GM18502 (cell line): Measurements from ENCODE around the gene OR5AL1.
"Not testable (repeated sequence)": the region's sequence is repeated elsewhere in the genome, so short reads cannot be mapped to it uniquely, and the experiment has no call there.

ENCODE experiments used
- ATAC-seq: cut with Tn5 transposase; IDR thresholded peaks from one replicate; pipeline ENCODE4 v1.9.1; 2021; ENCODE audit warnings: mild to moderate bottlenecking; ENCODE audit not compliant: unreplicated experiment, poor library complexity

Gene OR5AL1

GRCh38 chr11:56412396-56412795 is at the start of gene OR5AL1:
OR5AL1 (plus strand) TSS chr11:56412696.
- ATAC-seq = no peak

- no peak for ATAC-seq
Observed at GRCh38 chr11:56375324-56375723, 37.2 kb upstream of the OR5AL1 start, which contains the start of gene OR8U1. OR8U1 (plus strand) TSS chr11:56375624; CDS start chr11:56375624, 0 bp downstream.

- ATAC-seq = no peak
Observed at GRCh38 chr11:56380120-56380519, 32.4 kb upstream of the OR5AL1 start.

GRCh38 chr11:56394381-56394780 is 18.1 kb upstream of the OR5AL1 start:
- no peak for ATAC-seq

- no peak for ATAC-seq
Observed at GRCh38 chr11:56396047-56396446, 16.4 kb upstream of the OR5AL1 start.

GRCh38 chr11:56401858-56402461 is 10.5 kb upstream of the OR5AL1 start:
- ATAC-seq = not testable (repeated sequence)

GRCh38 chr11:56404393-56404792 is 8.1 kb upstream of the OR5AL1 start:
- ATAC-seq = no peak

- ATAC-seq = no peak
Observed at GRCh38 chr11:56410801-56411200, 1.7 kb upstream of the OR5AL1 start.

- no peak for ATAC-seq
Observed at GRCh38 chr11:56453521-56453920, 41.0 kb downstream of the OR5AL1 start.

- no peak for ATAC-seq
Observed at GRCh38 chr11:56457076-56457475, 44.6 kb downstream of the OR5AL1 start.
